Measurements from ENCODE around the gene TRIM10.
"Not testable (repeated sequence)": the region's sequence is repeated elsewhere in the genome, so short reads cannot be mapped to it uniquely, and the experiment has no call there.

The TRIM10 gene

GRCh38 chr6:30171677-30172471, 10.9 kb upstream of the TRIM10 start:
- no peak for DNase-seq

GRCh38 chr6:30169658-30170614, 8.9 kb upstream of the TRIM10 start:
- DNase-seq: peak; percentile 63

- no peak for DNase-seq
Observed at GRCh38 chr6:30168741-30169140, 7.7 kb upstream of the TRIM10 start.

GRCh38 chr6:30167101-30167500, 6.1 kb upstream of the TRIM10 start:
- DNase-seq: no peak

GRCh38 chr6:30165238-30165637, 4.2 kb upstream of the TRIM10 start:
- not testable (repeated sequence) for DNase-seq

- DNase-seq: no peak
Observed at GRCh38 chr6:30164714-30165113, 3.7 kb upstream of the TRIM10 start.

GRCh38 chr6:30163918-30164654, 3.1 kb upstream of the TRIM10 start:
- no peak for DNase-seq

- DNase-seq: peak; percentile 35
Observed at GRCh38 chr6:30163090-30163917, 2.3 kb upstream of the TRIM10 start, which contains the start of gene TRIM15. Gene TRIM15, plus strand, starts transcription at chr6:30163546. Its CDS starts 139 bp downstream, at chr6:30163685.

- DNase-seq: no peak
Observed at GRCh38 chr6:30162265-30163089, 1.5 kb upstream of the TRIM10 start.

GRCh38 chr6:30160008-30160784, 815 bp downstream of the TRIM10 start:
- DNase-seq: no peak

GRCh38 chr6:30158475-30159040, 2.5 kb downstream of the TRIM10 start:
- no peak for DNase-seq

GRCh38 chr6:30157999-30158398, 3.0 kb downstream of the TRIM10 start:
- peak; percentile 53 for DNase-seq

GRCh38 chr6:30157581-30157980, 3.4 kb downstream of the TRIM10 start:
- DNase-seq: no peak

GRCh38 chr6:30156774-30157173, 4.2 kb downstream of the TRIM10 start:
- DNase-seq: peak; percentile 21

GRCh38 chr6:30156262-30156599, 4.8 kb downstream of the TRIM10 start:
- DNase-seq: peak; percentile 82

GRCh38 chr6:30155520-30156261, 5.3 kb downstream of the TRIM10 start:
- no peak for DNase-seq

- no peak for DNase-seq
Observed at GRCh38 chr6:30154709-30155519, 6.1 kb downstream of the TRIM10 start.

GRCh38 chr6:30154061-30154460, 7.0 kb downstream of the TRIM10 start:
- no peak for DNase-seq
